HK-2 (cell line): ENCODE results near the gene MBNL1.

Experiments
- DNase-seq: peaks from one replicate; pipeline ENCODE4 v3.0.0-alpha.2; 2018; ENCODE audit not compliant: unreplicated experiment

The MBNL1 gene

GRCh38 chr3:152298393-152299248 lies 29.9 kb downstream of the MBNL1 start:
- DNase-seq: no peak

- DNase-seq: no peak
These were observed 30.7 kb downstream of the MBNL1 start for GRCh38 chr3:152299249-152299976.

GRCh38 chr3:152300029-152300731 lies 31.5 kb downstream of the MBNL1 start:
- DNase-seq: no peak

DNA sequence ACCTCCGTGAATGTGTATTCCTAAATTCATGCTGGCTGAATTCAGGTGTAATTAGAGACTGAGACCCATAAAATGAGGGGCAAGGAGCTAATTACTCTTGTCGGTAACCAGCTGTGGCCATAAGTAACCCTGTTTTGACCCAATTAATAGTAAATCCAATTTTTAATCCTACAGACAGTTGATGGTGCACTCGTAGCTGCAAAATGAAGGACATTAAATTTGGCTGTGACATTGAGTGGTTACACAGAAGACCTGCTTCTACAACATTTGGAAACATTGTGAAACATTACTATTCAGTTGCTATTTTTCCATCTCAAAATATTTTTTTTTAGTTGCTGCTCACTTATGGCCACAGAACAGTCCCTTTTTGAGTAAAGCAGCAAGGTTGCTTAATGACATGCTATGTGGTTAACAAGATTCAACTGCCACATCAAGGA lies 33.0 kb downstream of the MBNL1 start:
- no peak for DNase-seq

DNA sequence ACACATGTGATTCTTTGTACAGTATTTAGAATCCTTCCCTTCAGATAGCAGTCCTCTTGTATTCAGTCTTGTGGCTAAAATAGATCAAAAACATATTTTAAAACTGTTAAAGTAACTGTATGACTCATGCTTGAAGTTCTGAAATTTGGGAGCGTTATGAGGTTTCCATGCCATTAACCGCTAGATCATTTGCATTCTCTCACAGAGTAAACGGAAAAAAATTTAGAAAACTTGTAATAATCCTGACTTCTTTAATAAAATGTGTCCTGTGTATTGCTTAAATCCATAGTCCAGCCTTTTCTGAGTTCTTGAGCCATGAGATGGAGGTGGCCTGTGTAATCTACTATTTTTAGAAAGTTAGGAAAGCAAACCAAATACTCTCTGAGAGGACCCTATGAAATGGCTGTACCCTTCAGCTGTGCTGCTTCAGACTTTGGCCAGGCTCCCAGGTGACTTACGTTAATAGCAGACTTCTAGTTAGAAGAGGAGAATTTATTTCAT lies 33.8 kb downstream of the MBNL1 start:
- DNase-seq: no peak

- DNase-seq: no peak
These were observed 35.4 kb downstream of the MBNL1 start for GRCh38 chr3:152304160-152304559.

DNA sequence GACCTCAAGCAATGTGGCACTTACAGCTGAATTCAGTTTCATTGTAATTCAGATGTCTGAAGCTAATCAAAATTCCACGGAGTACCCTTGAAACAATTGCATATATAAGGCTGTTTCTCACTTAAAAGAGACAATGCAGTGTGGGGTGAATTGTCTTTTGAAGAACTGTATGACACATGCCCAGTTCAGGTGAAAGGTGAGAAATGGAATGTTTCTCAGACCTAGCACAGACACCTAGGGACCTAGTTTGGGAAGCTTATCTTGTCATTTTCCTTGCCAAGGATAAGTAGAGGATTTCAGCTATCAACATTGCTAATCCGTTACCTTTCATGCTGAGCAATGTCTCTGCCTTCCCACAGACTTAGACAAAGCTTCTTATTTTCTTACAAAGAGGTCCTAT lies 36.3 kb downstream of the MBNL1 start:
- no peak for DNase-seq

DNA sequence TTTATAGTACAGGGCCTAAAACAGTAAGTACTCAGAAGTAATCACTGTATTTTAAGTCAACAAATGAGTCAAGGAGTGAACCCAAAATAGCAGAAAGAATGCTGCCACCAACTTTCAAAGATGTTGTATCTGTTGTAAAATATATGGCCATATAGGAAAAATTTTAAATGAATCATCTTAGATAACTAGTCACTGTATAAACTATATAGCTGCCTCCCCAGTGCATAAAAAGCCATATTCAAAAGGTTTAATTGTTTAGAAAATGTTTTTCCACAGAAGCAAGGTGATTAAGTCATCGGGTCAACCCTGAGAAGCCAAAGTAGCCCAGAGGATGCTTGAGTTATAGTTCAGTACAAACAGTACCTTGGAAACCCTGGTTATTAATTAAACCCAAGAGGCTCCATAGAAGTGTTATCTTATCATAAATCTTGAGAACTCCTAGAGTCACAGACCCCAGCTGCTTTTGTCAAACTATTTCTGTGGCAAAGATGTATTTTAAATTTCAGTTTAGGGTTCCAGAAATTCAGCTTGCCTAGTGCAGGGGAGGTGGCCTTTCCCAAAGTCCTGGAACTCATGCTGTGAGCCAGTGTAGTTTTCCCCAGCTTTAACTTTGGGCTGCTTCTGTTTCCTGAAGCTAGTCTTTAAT lies 39.2 kb downstream of the MBNL1 start:
- no peak for DNase-seq

DNA sequence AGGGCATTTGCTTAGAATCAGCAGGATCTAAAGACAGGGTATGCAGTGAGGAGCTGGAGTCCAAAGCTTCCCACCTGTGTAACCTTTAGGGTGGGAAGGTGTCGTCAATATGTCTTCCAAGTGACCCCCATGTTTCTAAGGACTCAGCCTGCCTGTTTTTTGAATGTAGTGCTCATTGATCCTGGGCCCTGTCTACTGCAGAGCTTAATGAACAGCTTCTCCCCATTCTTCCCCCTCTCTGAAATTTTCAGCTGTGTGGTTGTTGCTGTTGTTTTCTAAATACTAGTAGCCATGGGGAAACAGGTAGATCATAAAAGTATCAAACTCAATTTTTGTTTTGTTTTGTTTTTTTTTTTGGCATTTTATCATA lies 39.7 kb downstream of the MBNL1 start:
- no peak for DNase-seq

- no peak for DNase-seq
These were observed 40.3 kb downstream of the MBNL1 start for GRCh38 chr3:152309031-152309430.

GRCh38 chr3:152309535-152310307 lies 41.0 kb downstream of the MBNL1 start:
- DNase-seq: no peak

- DNase-seq: no peak
These were observed 44.7 kb downstream of the MBNL1 start for GRCh38 chr3:152313430-152313829.

GRCh38 chr3:152313914-152314313 lies 45.2 kb downstream of the MBNL1 start:
- no peak for DNase-seq

DNA sequence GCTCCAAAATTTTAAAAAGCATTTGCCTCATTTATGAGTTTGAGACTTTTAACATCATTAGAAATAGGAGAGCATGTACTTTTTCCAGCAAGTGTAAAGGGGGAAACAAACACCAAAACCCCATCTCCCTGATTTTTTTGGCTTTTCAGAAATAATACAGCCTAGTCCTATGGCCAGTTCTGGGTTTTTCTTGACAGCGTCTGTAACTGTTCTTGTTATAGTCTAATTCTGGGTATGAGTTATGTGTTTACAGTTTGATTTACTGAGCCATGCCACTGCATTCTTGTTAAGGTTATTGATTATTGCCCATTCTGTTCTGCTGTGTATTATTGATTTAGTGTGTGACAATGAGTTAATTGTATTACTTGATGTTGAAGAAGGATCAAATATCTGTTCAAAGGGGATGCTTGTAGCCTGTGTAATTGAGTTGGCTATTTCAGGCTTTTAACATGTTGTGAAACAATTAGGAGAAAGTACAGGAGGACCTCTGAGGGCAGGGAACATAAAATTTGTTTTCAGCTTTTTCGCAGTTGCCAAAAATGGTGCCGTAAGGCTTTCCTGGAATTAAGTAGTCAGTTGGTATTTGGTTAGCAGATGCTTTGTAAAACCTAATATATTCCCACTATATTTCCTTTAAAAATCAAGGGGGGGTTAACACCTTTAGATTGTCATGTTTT lies 46.1 kb downstream of the MBNL1 start:
- DNase-seq: no peak

GRCh38 chr3:152315623-152316022 lies 46.9 kb downstream of the MBNL1 start:
- no peak for DNase-seq

GRCh38 chr3:152316318-152316717 lies 47.6 kb downstream of the MBNL1 start:
- no peak for DNase-seq

DNA sequence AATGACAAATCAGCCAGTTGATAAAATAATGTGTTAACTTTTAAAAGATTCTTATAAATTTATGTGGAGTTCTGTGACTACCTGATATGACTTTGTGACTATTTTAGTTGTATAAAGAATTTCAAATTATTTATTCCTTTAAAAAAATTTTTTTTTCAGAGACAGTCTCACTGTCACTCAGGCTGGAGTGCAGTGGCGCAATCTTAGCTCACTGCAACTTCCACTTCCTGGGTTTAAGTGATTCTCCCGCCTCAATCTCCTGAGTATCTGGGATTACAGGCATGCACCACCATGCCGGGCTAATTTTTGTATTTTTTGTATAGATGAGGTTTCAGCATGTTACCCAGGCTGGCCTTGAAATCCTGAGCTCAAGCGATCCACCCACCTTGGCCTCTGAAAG lies 48.5 kb downstream of the MBNL1 start:
- no peak for DNase-seq

DNA sequence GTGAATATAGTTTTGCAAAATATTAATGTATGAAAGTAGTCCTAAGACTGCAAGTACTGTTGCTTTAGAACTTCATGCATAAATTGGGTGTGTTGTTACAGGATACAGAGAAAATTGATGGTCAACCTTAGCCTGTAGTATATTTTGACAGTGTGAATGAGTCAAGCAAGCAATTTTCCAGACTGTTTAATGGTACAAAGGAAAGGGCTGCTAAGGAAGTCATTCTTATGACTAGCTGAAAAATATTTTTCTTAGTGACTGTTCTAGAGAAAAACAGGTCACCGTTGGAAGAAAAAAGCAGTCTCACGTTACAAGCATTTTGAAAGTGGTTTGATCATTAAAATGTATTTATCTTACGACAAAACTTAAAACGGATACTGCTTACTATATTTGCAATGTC lies 49.2 kb downstream of the MBNL1 start:
- no peak for DNase-seq

DNA sequence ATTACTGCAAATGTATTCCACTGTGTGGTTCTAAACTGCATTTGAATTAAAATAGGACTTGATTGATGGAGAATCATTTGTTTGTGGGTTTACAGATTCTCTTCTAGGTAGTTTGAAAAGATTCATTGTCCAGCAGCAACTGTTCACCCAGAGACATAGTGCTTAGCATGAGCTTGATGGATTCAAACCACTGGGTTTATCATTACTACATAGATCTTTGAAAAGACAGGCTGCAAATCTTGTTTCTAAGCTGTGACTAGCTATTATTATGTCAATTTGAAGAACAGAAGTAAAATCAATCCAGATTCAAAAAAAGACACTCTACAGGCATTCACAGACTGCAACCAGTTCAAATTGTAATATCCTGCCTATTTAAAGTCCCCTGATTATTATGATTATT lies 49.8 kb downstream of the MBNL1 start:
- DNase-seq: no peak

DNA sequence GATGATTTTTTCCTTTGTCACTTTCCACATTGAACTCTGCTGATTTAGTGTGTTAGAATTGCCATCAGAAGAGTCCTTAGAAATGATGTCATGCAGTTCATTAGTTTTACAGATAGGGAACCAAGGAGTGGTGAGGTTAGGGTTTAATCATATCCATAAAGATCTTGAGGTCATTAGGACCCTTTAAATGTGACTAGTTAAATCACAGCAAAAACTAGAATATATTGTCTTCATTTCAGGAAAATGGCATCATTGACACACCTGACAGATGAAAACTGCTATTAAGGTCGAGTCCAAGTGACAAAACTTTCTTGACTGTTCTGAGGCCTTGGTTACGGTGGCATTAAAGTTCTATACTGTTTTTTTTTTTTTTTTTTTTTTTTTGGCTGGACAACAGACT lies 50.5 kb downstream of the MBNL1 start:
- no peak for DNase-seq
